Measurements from ENCODE around the gene GRXCR1.

The GRXCR1 gene

DNA sequence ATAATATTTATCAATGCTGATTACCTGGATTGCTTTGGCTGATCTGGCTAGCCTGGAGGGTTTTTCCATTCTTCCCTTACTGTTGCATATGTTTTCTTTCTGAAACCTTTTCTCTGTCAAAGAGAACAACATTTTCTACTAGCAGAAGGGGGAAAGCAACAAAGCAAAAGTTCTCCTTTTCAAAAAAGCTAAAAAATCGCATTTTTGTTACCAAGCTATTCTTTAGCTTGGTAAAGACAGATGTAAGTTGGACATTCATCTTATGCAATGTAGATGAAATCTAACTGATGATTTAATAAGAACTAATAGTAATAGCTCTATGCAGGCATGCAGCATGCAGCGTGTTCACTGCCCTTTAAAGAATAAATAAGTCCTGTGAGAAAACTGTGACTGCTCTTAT, at the start of gene GRXCR1:
Gene GRXCR1 (plus strand): TSS at position 301 of the 400 bp plus-strand sequence. CDS start 554 bp downstream, outside the sequence.
- Histone ChIP-seq H4K20me1 (no peaks in the 10 kb centered on the region), H3K4me1 (no peaks in the 10 kb centered on the region), H3K27me3 (no peaks in the 10 kb centered on the region), H3K4me3 (no peak within 1 kb of the TSS), H3K36me3 (no peaks in the 10 kb centered on the region), H3K9ac (no peak within 1 kb of the TSS), H3K4me2 (no peak within 1 kb of the TSS), H3K9me3 (no peaks in the 10 kb centered on the region), H3K27ac (no peak within 1 kb of the TSS)
- no peak for TF ChIP-seq Cebpa-rat (IDR thresholded peaks at IDR 0.05)

GRCh38 chr4:42843694-42844093, 48.8 kb upstream of the GRXCR1 start:
- H3K27me3 ChIP-seq = no peaks in the 10 kb centered on the region
- H3K9me3 ChIP-seq = no peaks in the 10 kb centered on the region
- H3K36me3 ChIP-seq = no peaks in the 10 kb centered on the region
- no peak overlapping the region for H3K4me2 ChIP-seq
- H3K27ac ChIP-seq = no peak overlapping the region
- H3K4me1 ChIP-seq = no peaks in the 10 kb centered on the region
- no peaks in the 10 kb centered on the region for H4K20me1 ChIP-seq
- H3K9ac ChIP-seq = no peak overlapping the region
- H3K4me3 ChIP-seq = no peak overlapping the region
- TF ChIP-seq Cebpa-rat (IDR thresholded peaks at IDR 0.05) = no peak

- no peaks in the 10 kb centered on the region for H3K36me3 ChIP-seq
- no peaks in the 10 kb centered on the region for H4K20me1 ChIP-seq
- no peak overlapping the region for H3K4me3 ChIP-seq
- no peak overlapping the region for H3K9ac ChIP-seq
- no peaks in the 10 kb centered on the region for H3K4me1 ChIP-seq
- no peaks in the 10 kb centered on the region for H3K27me3 ChIP-seq
- no peak overlapping the region for H3K4me2 ChIP-seq
- H3K27ac ChIP-seq = no peak overlapping the region
- H3K9me3 ChIP-seq = peaks cover 1% of the 10 kb centered on the region; the same call in 1 of the 2 replicates
- no peak for TF ChIP-seq Cebpa-rat (IDR thresholded peaks at IDR 0.05)
Measured at GRCh38 chr4:42844422-42845070, 48.0 kb upstream of the GRXCR1 start.

- peaks cover 11% of the 10 kb centered on the region for H3K9me3 ChIP-seq
- no peak for TF ChIP-seq Cebpa-rat (IDR thresholded peaks at IDR 0.05)
- no peaks in the 10 kb centered on the region for H3K36me3 ChIP-seq
- H4K20me1 ChIP-seq = no peaks in the 10 kb centered on the region
- H3K4me2 ChIP-seq = no peak overlapping the region
- H3K27me3 ChIP-seq = no peaks in the 10 kb centered on the region
- no peak overlapping the region for H3K4me3 ChIP-seq
- H3K9ac ChIP-seq = no peak overlapping the region
- no peaks in the 10 kb centered on the region for H3K4me1 ChIP-seq
- no peak overlapping the region for H3K27ac ChIP-seq
Measured at GRCh38 chr4:42845586-42845985, 46.9 kb upstream of the GRXCR1 start.

DNA sequence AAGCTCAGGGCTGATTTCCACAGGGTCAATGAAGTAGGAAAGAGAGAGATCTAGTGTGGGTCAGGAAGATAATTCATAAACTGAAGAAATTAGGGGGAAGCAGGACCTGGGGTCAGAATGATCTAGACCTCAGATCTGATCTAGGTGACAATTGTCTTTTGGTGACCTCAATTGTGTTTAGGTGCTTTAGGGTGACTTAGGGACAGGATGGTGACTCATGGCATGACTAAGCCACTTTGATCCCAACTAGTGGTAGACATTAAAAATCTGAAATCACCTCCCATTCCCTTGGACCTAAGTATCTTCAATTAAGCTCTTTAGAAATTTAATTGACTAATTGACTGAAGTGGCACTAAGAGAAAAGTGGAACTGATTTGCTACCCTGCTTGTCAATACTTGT, 36.7 kb upstream of the GRXCR1 start:
- Histone ChIP-seq H3K27ac (no peak overlapping the region), H3K4me3 (no peak overlapping the region)

GRCh38 chr4:42865572-42866189, 26.8 kb upstream of the GRXCR1 start:
- Histone ChIP-seq H3K4me1 (no peaks in the 10 kb centered on the region), H3K9me3 (no peaks in the 10 kb centered on the region), H3K27me3 (no peaks in the 10 kb centered on the region), H3K4me3 (no peak overlapping the region), H3K4me2 (no peak overlapping the region), H3K9ac (no peak overlapping the region), H3K27ac (no peak overlapping the region), H3K36me3 (no peaks in the 10 kb centered on the region), H4K20me1 (no peaks in the 10 kb centered on the region)
- no peak for TF ChIP-seq Cebpa-rat (IDR thresholded peaks at IDR 0.05)

More for the DNA sequence above, 36.7 kb upstream of the GRXCR1 start:
- Histone ChIP-seq H3K4me1 (no peaks in the 10 kb centered on the region), H4K20me1 (no peaks in the 10 kb centered on the region), H3K36me3 (no peaks in the 10 kb centered on the region), H3K9ac (no peak overlapping the region), H3K27me3 (no peaks in the 10 kb centered on the region), H3K4me2 (no peak overlapping the region), H3K9me3 (peaks cover 3% of the 10 kb centered on the region)
- TF ChIP-seq Cebpa-rat (IDR thresholded peaks at IDR 0.05) = no peak

DNA sequence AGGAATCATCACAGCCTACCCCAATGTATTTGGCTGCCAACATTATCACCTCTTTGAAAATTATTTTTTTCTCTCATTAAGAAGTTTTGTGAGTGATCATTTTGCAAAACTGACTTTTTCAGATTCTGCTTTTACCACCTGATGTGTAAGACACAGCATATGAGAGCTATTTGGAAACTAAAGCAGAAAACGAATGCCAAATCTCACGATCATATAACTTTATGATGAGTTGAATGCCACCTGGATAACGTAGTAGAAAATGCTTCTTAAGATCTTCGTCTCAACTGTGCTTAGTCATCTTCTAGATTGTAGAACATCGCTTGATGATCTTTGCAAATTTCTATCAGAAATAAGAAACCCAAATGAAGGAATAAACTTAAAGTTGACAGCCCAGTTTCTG, 21.3 kb upstream of the GRXCR1 start:
- no peak overlapping the region for H3K4me3 ChIP-seq

GRCh38 chr4:42871671-42872290, 20.7 kb upstream of the GRXCR1 start:
- Histone ChIP-seq H3K4me3 (no peak overlapping the region), H3K36me3 (no peaks in the 10 kb centered on the region), H3K27ac (no peak overlapping the region), H3K4me1 (no peaks in the 10 kb centered on the region), H3K27me3 (no peaks in the 10 kb centered on the region), H4K20me1 (no peaks in the 10 kb centered on the region), H3K4me2 (no peak overlapping the region), H3K9me3 (no peaks in the 10 kb centered on the region), H3K9ac (no peak overlapping the region)
- no peak for TF ChIP-seq Cebpa-rat (IDR thresholded peaks at IDR 0.05)

More for the DNA sequence above, 21.3 kb upstream of the GRXCR1 start:
- Histone ChIP-seq H3K9ac (no peak overlapping the region), H4K20me1 (no peaks in the 10 kb centered on the region), H3K27me3 (no peaks in the 10 kb centered on the region), H3K4me1 (no peaks in the 10 kb centered on the region), H3K27ac (no peak overlapping the region), H3K9me3 (no peaks in the 10 kb centered on the region), H3K36me3 (no peaks in the 10 kb centered on the region), H3K4me2 (no peak overlapping the region)
- no peak for TF ChIP-seq Cebpa-rat (IDR thresholded peaks at IDR 0.05)

GRCh38 chr4:42878863-42879262, 13.7 kb upstream of the GRXCR1 start:
- Histone ChIP-seq H3K9me3 (no peaks in the 10 kb centered on the region), H3K4me2 (no peak overlapping the region), H3K27ac (no peak overlapping the region), H3K4me1 (no peaks in the 10 kb centered on the region), H4K20me1 (no peaks in the 10 kb centered on the region), H3K4me3 (no peak overlapping the region), H3K27me3 (no peaks in the 10 kb centered on the region), H3K36me3 (no peaks in the 10 kb centered on the region), H3K9ac (no peak overlapping the region)
- no peak for TF ChIP-seq Cebpa-rat (IDR thresholded peaks at IDR 0.05)

GRCh38 chr4:42881253-42881652, 11.3 kb upstream of the GRXCR1 start:
- TF ChIP-seq Cebpa-rat (IDR thresholded peaks at IDR 0.05) = no peak
- H4K20me1 ChIP-seq = no peaks in the 10 kb centered on the region
- H3K4me2 ChIP-seq = no peak overlapping the region
- no peaks in the 10 kb centered on the region for H3K4me1 ChIP-seq
- H3K27me3 ChIP-seq = no peaks in the 10 kb centered on the region
- H3K9me3 ChIP-seq = no peaks in the 10 kb centered on the region
- no peak overlapping the region for H3K4me3 ChIP-seq
- H3K27ac ChIP-seq = no peak overlapping the region
- no peaks in the 10 kb centered on the region for H3K36me3 ChIP-seq
- no peak overlapping the region for H3K9ac ChIP-seq
